ENCODE data around the gene BAIAP2L1. TPM values are rescaled to one million over a fixed set of nuclear protein-coding genes. Genes with fewer than 3 reads are reported as not detected.

BAIAP2L1 gene
- total and polyA plus RNA-seq, 2 donors (not counting 3 experiments of a cell fraction or from before 2014, with no cell fraction given): 0.32 to 1.1 TPM

- Histone ChIP-seq H4K20me1 (replicated peaks; ENCODE audit: control insufficient read depth, extremely low read depth, insufficient read depth, low read length) (no peaks in the 10 kb centered on the region), H2AFZ (ENCODE audit: low read depth, low read length) (no peak overlapping the region), H3K36me3 (ENCODE audit: control insufficient read depth in 2 of 2, extremely low read depth in 1 of 2, insufficient read depth in 2 of 2, low read length in 2 of 2) (no peaks in the 10 kb centered on the region), H3K4me3 (replicated peaks in 1 of 3; ENCODE audit: insufficient read depth in 1 of 3, low read depth in 1 of 3, low read length in 3 of 3) (no peak overlapping the region), H3K9me1 (replicated peaks; ENCODE audit: control insufficient read depth, extremely low read depth, insufficient read depth, low read length) (no peaks in the 10 kb centered on the region), H3K4me1 (ENCODE audit: control insufficient read depth, extremely low read depth, insufficient read depth, low read length) (no peaks in the 10 kb centered on the region), H3K27me3 (ENCODE audit: control insufficient read depth in 2 of 2, insufficient read depth in 2 of 2, low read length in 2 of 2) (no peaks in the 10 kb centered on the region), H3K9me3 (replicated peaks; ENCODE audit: control insufficient read depth, insufficient read depth, low read length) (no peaks in the 10 kb centered on the region), H3K4me2 (ENCODE audit: insufficient read depth, low read length) (no peak overlapping the region), H3K9ac (replicated peaks; ENCODE audit: extremely low read depth, insufficient read depth, low read length) (no peak overlapping the region), H3K27ac (ENCODE audit: insufficient read depth, low read depth, low read length) (no peak overlapping the region), H3K79me2 (ENCODE audit: control insufficient read depth, insufficient read depth, low read length) (no peaks in the 10 kb centered on the region)
- DNase-seq (ENCODE audit: low read depth, low spot score): no peak
- CTCF ChIA-PET: interaction anchor here (0.6 to 1.6 kb wide), 2 partner anchors 9 to 58 kb away, joined by 3 to 4 read pairs; no protein-coding TSS in a partner anchor
- dilution Hi-C loops (cut with MboI; ENCODE audit: extremely low pct_ligation_motif_present, low sequenced_read_pairs) (no loop called here), intact Hi-C loops (cut with micrococcal nuclease) (no loop called here)
- no TSS peak for BruUV-seq (replicated peaks)
- TF ChIP-seq POLR2A (IDR thresholded peaks at IDR 0.05; ENCODE audit: low read depth, low read length) (no peak), EZH2 (IDR thresholded peaks at IDR 0.05; ENCODE audit: borderline replicate concordance, low read depth, low read length, severe bottlenecking) (no peak), GATA2 (IDR thresholded peaks at IDR 0.05; ENCODE audit: insufficient read depth, insufficient read length, low read depth, low read length) (no peak), FOS (IDR thresholded peaks at IDR 0.05; ENCODE audit: borderline replicate concordance, insufficient read depth, low read length) (no peak), MYC (IDR thresholded peaks at IDR 0.05; ENCODE audit: low read depth, low read length) (no peak), JUN (IDR thresholded peaks at IDR 0.05; ENCODE audit: borderline replicate concordance, insufficient read depth, insufficient read length, low read depth) (no peak), POLR2AphosphoS5 (IDR thresholded peaks at IDR 0.05; ENCODE audit: insufficient read depth, low read depth, low read length) (no peak)
- TF ChIP-seq, protein P1, sequence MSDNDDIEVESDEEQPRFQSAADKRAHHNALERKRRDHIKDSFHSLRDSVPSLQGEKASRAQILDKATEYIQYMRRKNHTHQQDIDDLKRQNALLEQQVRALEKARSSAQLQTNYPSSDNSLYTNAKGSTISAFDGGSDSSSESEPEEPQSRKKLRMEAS (IDR thresholded peaks at IDR 0.05; ENCODE audit: insufficient read depth, insufficient read length): no peak
- TF ChIP-seq, protein P2, sequence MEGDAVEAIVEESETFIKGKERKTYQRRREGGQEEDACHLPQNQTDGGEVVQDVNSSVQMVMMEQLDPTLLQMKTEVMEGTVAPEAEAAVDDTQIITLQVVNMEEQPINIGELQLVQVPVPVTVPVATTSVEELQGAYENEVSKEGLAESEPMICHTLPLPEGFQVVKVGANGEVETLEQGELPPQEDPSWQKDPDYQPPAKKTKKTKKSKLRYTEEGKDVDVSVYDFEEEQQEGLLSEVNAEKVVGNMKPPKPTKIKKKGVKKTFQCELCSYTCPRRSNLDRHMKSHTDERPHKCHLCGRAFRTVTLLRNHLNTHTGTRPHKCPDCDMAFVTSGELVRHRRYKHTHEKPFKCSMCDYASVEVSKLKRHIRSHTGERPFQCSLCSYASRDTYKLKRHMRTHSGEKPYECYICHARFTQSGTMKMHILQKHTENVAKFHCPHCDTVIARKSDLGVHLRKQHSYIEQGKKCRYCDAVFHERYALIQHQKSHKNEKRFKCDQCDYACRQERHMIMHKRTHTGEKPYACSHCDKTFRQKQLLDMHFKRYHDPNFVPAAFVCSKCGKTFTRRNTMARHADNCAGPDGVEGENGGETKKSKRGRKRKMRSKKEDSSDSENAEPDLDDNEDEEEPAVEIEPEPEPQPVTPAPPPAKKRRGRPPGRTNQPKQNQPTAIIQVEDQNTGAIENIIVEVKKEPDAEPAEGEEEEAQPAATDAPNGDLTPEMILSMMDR (IDR thresholded peaks at IDR 0.05; ENCODE audit: extremely low read depth in 1 of 2, insufficient read depth in 1 of 2, low read depth in 1 of 2, low read length in 2 of 2): no peak
- no peak for FAIRE-seq
- POLR2A ChIA-PET: no interaction called here
These were observed 77.1 kb downstream of the BAIAP2L1 start for GRCh38 chr7:98323597-98324322.

Data from endothelial cell of umbilical vein (primary cell).